ENCODE data around the gene AKAP13.

Gene AKAP13

GRCh38 chr15:85749261-85750151 is 369.1 kb downstream of the AKAP13 start:
- DNase-seq = no peak

- no peak for DNase-seq
These were observed 370.2 kb downstream of the AKAP13 start for GRCh38 chr15:85750319-85751290.

GRCh38 chr15:85751291-85752123 is 371.1 kb downstream of the AKAP13 start:
- no peak for DNase-seq

- no peak for DNase-seq
These were observed 371.7 kb downstream of the AKAP13 start for GRCh38 chr15:85752124-85752475.

GRCh38 chr15:85752491-85752961 is 372.1 kb downstream of the AKAP13 start:
- no peak for DNase-seq

- DNase-seq = no peak
These were observed 372.9 kb downstream of the AKAP13 start for GRCh38 chr15:85753261-85753660.

- no peak for DNase-seq
These were observed 373.5 kb downstream of the AKAP13 start for GRCh38 chr15:85753791-85754452.

GRCh38 chr15:85754989-85755388 is 374.6 kb downstream of the AKAP13 start:
- DNase-seq = no peak

GRCh38 chr15:85755471-85755870 is 375.1 kb downstream of the AKAP13 start:
- DNase-seq = no peak

GRCh38 chr15:85755942-85756341 is 375.5 kb downstream of the AKAP13 start:
- DNase-seq = no peak

- no peak for DNase-seq
These were observed 376.1 kb downstream of the AKAP13 start for GRCh38 chr15:85756411-85757072.

GRCh38 chr15:85757073-85757938 is 376.9 kb downstream of the AKAP13 start:
- DNase-seq = no peak

GRCh38 chr15:85757939-85758654 is 377.7 kb downstream of the AKAP13 start:
- DNase-seq = no peak

- no peak for DNase-seq
These were observed 378.2 kb downstream of the AKAP13 start for GRCh38 chr15:85758655-85758978.

GRCh38 chr15:85759376-85759775 is 379.0 kb downstream of the AKAP13 start:
- no peak for DNase-seq

GRCh38 chr15:85760049-85760448 is 379.6 kb downstream of the AKAP13 start:
- no peak for DNase-seq

- DNase-seq = no peak
These were observed 380.3 kb downstream of the AKAP13 start for GRCh38 chr15:85760531-85761371.

- DNase-seq = no peak
These were observed 381.2 kb downstream of the AKAP13 start for GRCh38 chr15:85761635-85762034.
